Astrocyte (in vitro differentiated cells and primary cell): Measurements from ENCODE around the gene ABHD10.

ENCODE experiments used
- CTCF ChIP-seq: IDR thresholded peaks from 2 replicates; pipeline ENCODE4 v1.5.1; 2011; ENCODE audit warnings: low read depth, mild to moderate bottlenecking, inconsistent platforms, low read length, moderate library complexity; ENCODE audit not compliant: insufficient read depth
- EZH2 ChIP-seq: IDR thresholded peaks from 2 replicates; pipeline ENCODE4 v1.6.1; 2012; ENCODE audit warnings: mild to moderate bottlenecking, low read length, inconsistent platforms; ENCODE audit not compliant: insufficient read depth

GRCh38 chr3:112007633-112008032 lies 28.8 kb downstream of the ABHD10 start:
- TF ChIP-seq CTCF (no peak), EZH2 (no peak)
